Transverse colon (tissue), 4 donors: ENCODE data around the gene NRGN.

ENCODE experiments used
- EP300 ChIP-seq: sonication (generic); formaldehyde crosslinking; IDR thresholded peaks from one replicate; pipeline ENCODE4 v1.6.1; 2017; ENCODE audit warnings: antibody characterized with exemption, low read depth
- POLR2A ChIP-seq: fragments of 450-650 bp; IDR thresholded peaks from one replicate; pipeline ENCODE4 v1.6.1; 2016; ENCODE audit warnings: antibody characterized with exemption, mild to moderate bottlenecking, moderate library complexity
- POLR2AphosphoS5 ChIP-seq, 3 donors: sonication (generic); formaldehyde crosslinking; IDR thresholded peaks; one replicate each; pipeline ENCODE4 v1.6.1; 2016; ENCODE audit warnings: antibody characterized with exemption in 3 of 3
- TF ChIP-seq, protein P1 (sequence below), 5 experiments: fragments of 200-600 bp in 3 of 5; fragments of 450-650 bp in 2 of 5; sonication (generic) in 3 of 5; IDR thresholded peaks; 1 replicate in 2 of 5; 2 replicates in 3 of 5; pipeline ENCODE4 v1.5.1; 2016 to 2017; ENCODE audit warnings: antibody characterized with exemption in 5 of 5, inconsistent platforms in 3 of 5, mild to moderate bottlenecking in 2 of 5, moderate library complexity in 1 of 5

DNA sequence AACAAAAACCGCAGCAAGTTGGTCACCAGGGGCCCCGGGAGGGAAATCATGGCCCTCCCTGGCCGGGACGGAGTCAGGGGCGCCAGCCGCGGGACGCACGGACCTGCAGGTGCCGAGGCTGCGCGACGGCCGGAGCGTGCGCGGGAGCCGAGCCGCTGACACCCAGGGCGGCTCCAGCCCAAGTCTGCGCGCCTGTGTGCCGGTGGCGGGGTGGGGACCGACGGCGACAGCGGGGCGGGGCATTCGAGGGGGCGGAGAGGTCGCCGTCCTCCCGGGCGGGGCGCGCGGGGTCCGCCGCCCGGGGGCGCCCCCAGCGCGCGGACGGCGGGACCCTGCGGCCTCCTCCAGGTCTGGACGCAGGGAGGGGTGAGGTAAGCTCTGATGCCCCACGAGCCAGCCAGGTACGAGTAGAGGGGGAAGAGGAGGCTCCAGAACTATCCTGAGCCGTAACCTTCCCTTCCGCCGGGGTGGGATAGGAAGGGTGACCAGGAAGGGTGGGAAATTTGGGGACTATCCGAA lies 22.4 kb downstream of the NRGN start, which contains the start of gene ESAM:
- peak; percentile 25 to 86 (median 81) for TF ChIP-seq POLR2AphosphoS5 (IDR thresholded peaks at IDR 0.05)
- TF ChIP-seq, protein P1, sequence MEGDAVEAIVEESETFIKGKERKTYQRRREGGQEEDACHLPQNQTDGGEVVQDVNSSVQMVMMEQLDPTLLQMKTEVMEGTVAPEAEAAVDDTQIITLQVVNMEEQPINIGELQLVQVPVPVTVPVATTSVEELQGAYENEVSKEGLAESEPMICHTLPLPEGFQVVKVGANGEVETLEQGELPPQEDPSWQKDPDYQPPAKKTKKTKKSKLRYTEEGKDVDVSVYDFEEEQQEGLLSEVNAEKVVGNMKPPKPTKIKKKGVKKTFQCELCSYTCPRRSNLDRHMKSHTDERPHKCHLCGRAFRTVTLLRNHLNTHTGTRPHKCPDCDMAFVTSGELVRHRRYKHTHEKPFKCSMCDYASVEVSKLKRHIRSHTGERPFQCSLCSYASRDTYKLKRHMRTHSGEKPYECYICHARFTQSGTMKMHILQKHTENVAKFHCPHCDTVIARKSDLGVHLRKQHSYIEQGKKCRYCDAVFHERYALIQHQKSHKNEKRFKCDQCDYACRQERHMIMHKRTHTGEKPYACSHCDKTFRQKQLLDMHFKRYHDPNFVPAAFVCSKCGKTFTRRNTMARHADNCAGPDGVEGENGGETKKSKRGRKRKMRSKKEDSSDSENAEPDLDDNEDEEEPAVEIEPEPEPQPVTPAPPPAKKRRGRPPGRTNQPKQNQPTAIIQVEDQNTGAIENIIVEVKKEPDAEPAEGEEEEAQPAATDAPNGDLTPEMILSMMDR (IDR thresholded peaks at IDR 0.05) = no peak
- TF ChIP-seq EP300 = no peak
- peak; percentile 40 for TF ChIP-seq POLR2A
